GM12878 (cell line): ENCODE data around the gene ABCA2. TPM values are rescaled to one million over a fixed set of nuclear protein-coding genes. Genes with fewer than 3 reads are reported as not detected.

Experiments
- ATAC-seq: fragments of 200-7000 bp; cut with Tn5 transposase; 3 replicates; pipeline ENCODE4 v1.9.1; 2020; ENCODE audit warnings: mild to moderate bottlenecking, moderate library complexity
- BruUV-seq: library from RNA; stranded (reverse); fragments of 400-500 nt; replicated peaks from 2 replicates; lab custom pipeline; 2021; lab: Mats Ljungman, UMichigan
- CTCF ChIA-PET: fragments of 300-600 bp; sonication (Branson Sonifier 250); formaldehyde crosslinking; extraction: SDS; loops from one replicate; lab custom pipeline; 2021; ENCODE audit warnings: inconsistent platforms; lab: Yijun Ruan, JAX
- POLR2A ChIA-PET: fragments of 350-600 bp; formaldehyde crosslinking; extraction: SDS; loops from one replicate; lab custom pipeline; 2021; ENCODE audit warnings: inconsistent platforms; lab: Charles Lee
- RAD21 ChIA-PET: fragments of 300-600 bp; sonication (Branson Sonifier 250); formaldehyde crosslinking; loops from one replicate; lab custom pipeline; 2023; ENCODE audit warnings: antibody characterized with exemption; ENCODE audit not compliant: unreplicated experiment; lab: Charles Lee
- SMC1A ChIA-PET: fragments of 300-600 bp; sonication (Branson Sonifier 250); formaldehyde crosslinking; loops from one replicate; lab custom pipeline; 2023; ENCODE audit not compliant: unreplicated experiment, uncharacterized antibody; lab: Charles Lee
- DNase-seq: peaks from one replicate; pipeline ENCODE4 v3.0.0-alpha.2; 2011; ENCODE audit warnings: low read depth, low spot score
- FAIRE-seq: peaks from 3 replicates; lab custom pipeline; 2011; peaks lifted over from hg19 to GRCh38; lab: Jason Lieb, UNC
- H2AFZ ChIP-seq: 2 replicates; pipeline ENCODE4 v1.6.0; 2011; ENCODE audit warnings: low read depth, low read length, control low read depth; ENCODE audit not compliant: control insufficient read depth
- H3K27ac ChIP-seq: 2 replicates; pipeline ENCODE4 v1.5.1; 2011; ENCODE audit warnings: control low read depth; ENCODE audit not compliant: control insufficient read depth, insufficient read depth
- H3K27me3 ChIP-seq, 2 experiments: replicated peaks in 1 of 2; 2 replicates each; pipeline versions ENCODE4 v1.6.0 to v1.6.1; 2011; ENCODE audit warnings: low read length in 1 of 2; ENCODE audit not compliant: control insufficient read depth in 2 of 2, insufficient read depth in 2 of 2
- H3K36me3 ChIP-seq, 2 experiments: 2 replicates each; pipeline ENCODE4 v1.5.1; 2011; ENCODE audit warnings: low read length in 1 of 2; ENCODE audit not compliant: control insufficient read depth in 2 of 2, insufficient read depth in 2 of 2
- H3K4me1 ChIP-seq: 2 replicates; pipeline ENCODE4 v1.6.1; 2011; ENCODE audit warnings: mild to moderate bottlenecking, low read length, moderate library complexity, mixed read lengths; ENCODE audit not compliant: control insufficient read depth, insufficient read depth
- H3K4me2 ChIP-seq: 2 replicates; pipeline ENCODE4 v1.6.0; 2011; ENCODE audit warnings: control low read depth; ENCODE audit not compliant: control insufficient read depth, insufficient read depth
- H3K4me3 ChIP-seq: fragments of 200-600 bp; sonication (generic); 2 replicates; pipeline ENCODE4 v1.5.1; 2016
- H3K79me2 ChIP-seq: 2 replicates; pipeline ENCODE4 v1.6.0; 2011; ENCODE audit warnings: low read length; ENCODE audit not compliant: control insufficient read depth, insufficient read depth
- H3K9ac ChIP-seq: 2 replicates; pipeline ENCODE4 v1.8.0; 2011; ENCODE audit warnings: low read length, control low read depth, mixed read lengths; ENCODE audit not compliant: control insufficient read depth, insufficient read depth
- H3K9me3 ChIP-seq: replicated peaks from 3 replicates; pipeline ENCODE4 v1.5.1; 2011; ENCODE audit warnings: mild to moderate bottlenecking, low read length; ENCODE audit not compliant: control insufficient read depth, insufficient read depth
- H4K20me1 ChIP-seq: 2 replicates; pipeline ENCODE4 v1.6.0; 2011; ENCODE audit not compliant: control insufficient read depth, insufficient read depth
- BCL11A ChIP-seq: IDR thresholded peaks from 2 replicates; pipeline ENCODE4 v1.6.1; 2011; ENCODE audit warnings: low read depth, low read length
- IKZF1 ChIP-seq: fragments of 450-650 bp; conservative IDR thresholded peaks from 2 replicates; pipeline ENCODE4 v1.6.1; 2017; ENCODE audit warnings: antibody characterized with exemption, mild to moderate bottlenecking
- MTA3 ChIP-seq: IDR thresholded peaks from 2 replicates; pipeline ENCODE4 v1.6.1; 2012; ENCODE audit warnings: low read length, inconsistent platforms, borderline replicate concordance
- MYB ChIP-seq: fragments of 150-350 bp; IDR thresholded peaks from 2 replicates; pipeline ENCODE4 v1.6.1; 2014; ENCODE audit warnings: mild to moderate bottlenecking, low read depth, low read length, borderline replicate concordance
- NFYB ChIP-seq: IDR thresholded peaks from 2 replicates; pipeline ENCODE4 v1.6.1; 2011; ENCODE audit warnings: low read depth, mild to moderate bottlenecking, low read length, improper control_type of control experiment, moderate library complexity; ENCODE audit not compliant: insufficient read depth
- RB1 ChIP-seq: fragments of 450-650 bp; formaldehyde crosslinking; IDR thresholded peaks from 2 replicates; pipeline ENCODE4 v1.6.1; 2017; ENCODE audit warnings: mild to moderate bottlenecking, borderline replicate concordance
- SP1 ChIP-seq: IDR thresholded peaks from one replicate; pipeline ENCODE4 v1.6.1; 2011; ENCODE audit warnings: low read depth, low read length
- SUZ12 ChIP-seq: fragments of 200-600 bp; sonication (generic); IDR thresholded peaks from one replicate; pipeline ENCODE4 v1.6.1; 2018; ENCODE audit warnings: antibody characterized with exemption, mild to moderate bottlenecking; ENCODE audit not compliant: unreplicated experiment
- YBX1 ChIP-seq: fragments of 450-650 bp; IDR thresholded peaks from 2 replicates; pipeline ENCODE4 v1.6.1; 2016; ENCODE audit warnings: antibody characterized with exemption
- YY1 ChIP-seq: IDR thresholded peaks from 2 replicates; pipeline ENCODE4 v1.6.1; 2011; ENCODE audit warnings: low read depth, mild to moderate bottlenecking, low read length
- ZNF217 ChIP-seq: fragments of 450-650 bp; IDR thresholded peaks from 2 replicates; pipeline ENCODE4 v1.6.1; 2017; ENCODE audit warnings: antibody characterized with exemption, mild to moderate bottlenecking
- WGBS: methylation state at CpG from one replicate; pipeline ENCODE4 v1.1.6; 2016; ENCODE audit warnings: low lambda C conversion rate; ENCODE audit not compliant: insufficient replicate concordance, insufficient coverage; ENCODE audit errors: missing lambda C conversion rate; 5-methylcytosine and 5-hydroxymethylcytosine counted together
- in situ Hi-C: fragments of 300-500 bp; cut with MboI; formaldehyde crosslinking; loops from 9 replicates; pipeline ENCODE4 v1.14.3; 2018; ENCODE audit warnings: mixed read lengths
- intact Hi-C: fragments of 100-400 bp; cut with micrococcal nuclease; formaldehyde crosslinking; loops from one replicate; pipeline ENCODE4 v1.14.2; 2022; ENCODE audit not compliant: unreplicated experiment
- polyA plus RNA-seq, 11 experiments: library from polyadenylated mRNA; depleted of rRNA in 4 of 11; unstranded in 6 of 11; stranded (reverse) in 5 of 11; fragments of >200 nt; fragmentation: Nextera tagmentation in 4 of 11; fragmentation: Illumina TruSeq in 1 of 11; extraction: Ambion mirVana in 4 of 11; extraction: Trizol in 1 of 11; gene quantifications; 1 replicate in 1 of 11; 2 replicates in 10 of 11; pipeline versions ENCODE4 v1.2.1 to v1.2.3, GENCODE V29; 2011 to 2016; ENCODE audit warnings: inconsistent platforms in 2 of 11, missing spikeins in 2 of 11, low read depth in 1 of 11
- total RNA-seq, 4 experiments: library from RNA; depleted of rRNA in 3 of 4; stranded (reverse); fragments of >200 nt in 3 of 4; fragmentation: Illumina TruSeq in 1 of 4; extraction: Trizol in 1 of 4; gene quantifications; 2 replicates each; pipeline versions ENCODE4 v1.2.1 to v1.2.3, GENCODE V29; 2013 to 2021
- TF ChIP-seq, protein P1 (sequence below): IDR thresholded peaks from 2 replicates; pipeline ENCODE4 v1.6.1; 2012; ENCODE audit warnings: low read depth, low read length, improper control_type of control experiment
- TF ChIP-seq, protein P2 (sequence below): fragments of 450-650 bp; IDR thresholded peaks from 2 replicates; pipeline ENCODE4 v1.6.1; 2017; ENCODE audit warnings: low read depth, mild to moderate bottlenecking, moderate library complexity
- TF ChIP-seq, protein P3 (sequence below): IDR thresholded peaks from 2 replicates; pipeline ENCODE4 v1.6.1; 2012; ENCODE audit warnings: improper control_type of control experiment, low read depth, low read length; ENCODE audit not compliant: insufficient replicate concordance

The ABCA2 gene
- total and polyA plus RNA-seq, 10 of the 15 experiments (the other 5 are each of a cell fraction or from before 2014, with no cell fraction given) = 0.13 to 2.6 (median 0.71) TPM; not detected in 2

- H4K20me1 ChIP-seq = no peaks in the 10 kb centered on the region
- no peaks in the 10 kb centered on the region for H3K27me3 ChIP-seq
- H3K27ac ChIP-seq = peak within 1 kb of the TSS; percentile 70
- peak within 1 kb of the TSS; percentile 80 for H3K4me3 ChIP-seq
- H3K36me3 ChIP-seq = no peaks in the 10 kb centered on the region; a peak in 1 of 4 replicates
- H2AFZ ChIP-seq = peak within 1 kb of the TSS; percentile 54
- H3K9me3 ChIP-seq = no peaks in the 10 kb centered on the region
- in situ Hi-C loops = no loop called here
- DNase-seq (no peak), FAIRE-seq (peak; percentile 65), ATAC-seq (peak; percentile 88)
- H3K4me2 ChIP-seq = peak within 1 kb of the TSS; percentile 98
- ChIA-PET RAD21 (interaction anchor here (0.6 to 5.0 kb wide), 13 partner anchors 13 to 369 kb away, joined by 3 to 24 read pairs (median 6); partner anchors contain the start of genes FUT7, MAN1B1 and RNF224), POLR2A (interaction anchor here (0.5 to 3.5 kb wide), 15 partner anchors 12 to 661 kb away, joined by 3 to 22 read pairs (median 4); partner anchors contain the start of genes CYSRT1, MAN1B1, TPRN and TUBB4B), CTCF (interaction anchor here (0.7 to 7.9 kb wide), 13 partner anchors 10 to 278 kb away, joined by 3 to 80 read pairs (median 7); partner anchors contain the start of genes CYSRT1, MAN1B1 and RNF208), SMC1A (interaction anchor here (1.1 to 7.2 kb wide), 5 partner anchors 11 to 35 kb away, joined by 3 to 30 read pairs (median 6); partner anchors contain the start of gene MAN1B1)
- H3K9ac ChIP-seq = peak within 1 kb of the TSS; percentile 69
- peaks cover 33% of the 10 kb centered on the region for H3K4me1 ChIP-seq
- no TSS peak for BruUV-seq
- 1% methylated on average over 44 of the region's 74 CpGs for WGBS
- intact Hi-C loops = no loop called here
- peaks cover 7% of the 10 kb centered on the region for H3K79me2 ChIP-seq
- TF ChIP-seq YY1 = no peak
- TF ChIP-seq, protein P1, sequence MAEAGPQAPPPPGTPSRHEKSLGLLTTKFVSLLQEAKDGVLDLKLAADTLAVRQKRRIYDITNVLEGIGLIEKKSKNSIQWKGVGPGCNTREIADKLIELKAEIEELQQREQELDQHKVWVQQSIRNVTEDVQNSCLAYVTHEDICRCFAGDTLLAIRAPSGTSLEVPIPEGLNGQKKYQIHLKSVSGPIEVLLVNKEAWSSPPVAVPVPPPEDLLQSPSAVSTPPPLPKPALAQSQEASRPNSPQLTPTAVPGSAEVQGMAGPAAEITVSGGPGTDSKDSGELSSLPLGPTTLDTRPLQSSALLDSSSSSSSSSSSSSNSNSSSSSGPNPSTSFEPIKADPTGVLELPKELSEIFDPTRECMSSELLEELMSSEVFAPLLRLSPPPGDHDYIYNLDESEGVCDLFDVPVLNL = peak; percentile 86
- 0 out of 2 replicates have a peak, but pooled peaks have one; percentile 20 for TF ChIP-seq MYB
- TF ChIP-seq MTA3 = no peak
- TF ChIP-seq SP1 = peak; percentile 78
- no peak for TF ChIP-seq BCL11A
- no peak for TF ChIP-seq YBX1
- TF ChIP-seq, protein P2, sequence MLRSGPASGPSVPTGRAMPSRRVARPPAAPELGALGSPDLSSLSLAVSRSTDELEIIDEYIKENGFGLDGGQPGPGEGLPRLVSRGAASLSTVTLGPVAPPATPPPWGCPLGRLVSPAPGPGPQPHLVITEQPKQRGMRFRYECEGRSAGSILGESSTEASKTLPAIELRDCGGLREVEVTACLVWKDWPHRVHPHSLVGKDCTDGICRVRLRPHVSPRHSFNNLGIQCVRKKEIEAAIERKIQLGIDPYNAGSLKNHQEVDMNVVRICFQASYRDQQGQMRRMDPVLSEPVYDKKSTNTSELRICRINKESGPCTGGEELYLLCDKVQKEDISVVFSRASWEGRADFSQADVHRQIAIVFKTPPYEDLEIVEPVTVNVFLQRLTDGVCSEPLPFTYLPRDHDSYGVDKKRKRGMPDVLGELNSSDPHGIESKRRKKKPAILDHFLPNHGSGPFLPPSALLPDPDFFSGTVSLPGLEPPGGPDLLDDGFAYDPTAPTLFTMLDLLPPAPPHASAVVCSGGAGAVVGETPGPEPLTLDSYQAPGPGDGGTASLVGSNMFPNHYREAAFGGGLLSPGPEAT = 0 out of 2 replicates have a peak, but pooled peaks have one; percentile 11
- no peak; the same call in 1 of the 2 replicates for TF ChIP-seq RB1
- TF ChIP-seq, protein P3, sequence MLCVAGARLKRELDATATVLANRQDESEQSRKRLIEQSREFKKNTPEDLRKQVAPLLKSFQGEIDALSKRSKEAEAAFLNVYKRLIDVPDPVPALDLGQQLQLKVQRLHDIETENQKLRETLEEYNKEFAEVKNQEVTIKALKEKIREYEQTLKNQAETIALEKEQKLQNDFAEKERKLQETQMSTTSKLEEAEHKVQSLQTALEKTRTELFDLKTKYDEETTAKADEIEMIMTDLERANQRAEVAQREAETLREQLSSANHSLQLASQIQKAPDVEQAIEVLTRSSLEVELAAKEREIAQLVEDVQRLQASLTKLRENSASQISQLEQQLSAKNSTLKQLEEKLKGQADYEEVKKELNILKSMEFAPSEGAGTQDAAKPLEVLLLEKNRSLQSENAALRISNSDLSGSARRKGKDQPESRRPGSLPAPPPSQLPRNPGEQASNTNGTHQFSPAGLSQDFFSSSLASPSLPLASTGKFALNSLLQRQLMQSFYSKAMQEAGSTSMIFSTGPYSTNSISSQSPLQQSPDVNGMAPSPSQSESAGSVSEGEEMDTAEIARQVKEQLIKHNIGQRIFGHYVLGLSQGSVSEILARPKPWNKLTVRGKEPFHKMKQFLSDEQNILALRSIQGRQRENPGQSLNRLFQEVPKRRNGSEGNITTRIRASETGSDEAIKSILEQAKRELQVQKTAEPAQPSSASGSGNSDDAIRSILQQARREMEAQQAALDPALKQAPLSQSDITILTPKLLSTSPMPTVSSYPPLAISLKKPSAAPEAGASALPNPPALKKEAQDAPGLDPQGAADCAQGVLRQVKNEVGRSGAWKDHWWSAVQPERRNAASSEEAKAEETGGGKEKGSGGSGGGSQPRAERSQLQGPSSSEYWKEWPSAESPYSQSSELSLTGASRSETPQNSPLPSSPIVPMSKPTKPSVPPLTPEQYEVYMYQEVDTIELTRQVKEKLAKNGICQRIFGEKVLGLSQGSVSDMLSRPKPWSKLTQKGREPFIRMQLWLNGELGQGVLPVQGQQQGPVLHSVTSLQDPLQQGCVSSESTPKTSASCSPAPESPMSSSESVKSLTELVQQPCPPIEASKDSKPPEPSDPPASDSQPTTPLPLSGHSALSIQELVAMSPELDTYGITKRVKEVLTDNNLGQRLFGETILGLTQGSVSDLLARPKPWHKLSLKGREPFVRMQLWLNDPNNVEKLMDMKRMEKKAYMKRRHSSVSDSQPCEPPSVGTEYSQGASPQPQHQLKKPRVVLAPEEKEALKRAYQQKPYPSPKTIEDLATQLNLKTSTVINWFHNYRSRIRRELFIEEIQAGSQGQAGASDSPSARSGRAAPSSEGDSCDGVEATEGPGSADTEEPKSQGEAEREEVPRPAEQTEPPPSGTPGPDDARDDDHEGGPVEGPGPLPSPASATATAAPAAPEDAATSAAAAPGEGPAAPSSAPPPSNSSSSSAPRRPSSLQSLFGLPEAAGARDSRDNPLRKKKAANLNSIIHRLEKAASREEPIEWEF = no peak
- peak; percentile 92 for TF ChIP-seq IKZF1
- peak; percentile 75 for TF ChIP-seq NFYB
- no peak for TF ChIP-seq SUZ12
- TF ChIP-seq ZNF217 = peak; percentile 73
Observed at GRCh38 chr9:137070201-137070905, 42.3 kb upstream of the ABCA2 start, which contains the start of gene SAPCD2. SAPCD2 (minus strand) TSS chr9:137070557; CDS start chr9:137070460, 97 bp downstream.
